Measurements from ENCODE around the gene TBC1D24. TPM values are rescaled to one million over a fixed set of nuclear protein-coding genes. Genes with fewer than 3 reads are reported as not detected.
"Not testable (repeated sequence)": the region's sequence is repeated elsewhere in the genome, so short reads cannot be mapped to it uniquely, and the experiment has no call there.

TBC1D24 gene
- total RNA-seq, 2 experiments from 2014 or later, result 16.6 to 16.7 TPM

- peaks cover 15% of the 10 kb centered on the region for H3K4me1 Mint-ChIP-seq (ENCODE audit: low read depth)
- CTCF ChIA-PET, result no interaction called here
- no peak overlapping the region for H3K27ac Mint-ChIP-seq
- no peak overlapping the region for H3K4me3 Mint-ChIP-seq
- TF ChIP-seq, protein P1, sequence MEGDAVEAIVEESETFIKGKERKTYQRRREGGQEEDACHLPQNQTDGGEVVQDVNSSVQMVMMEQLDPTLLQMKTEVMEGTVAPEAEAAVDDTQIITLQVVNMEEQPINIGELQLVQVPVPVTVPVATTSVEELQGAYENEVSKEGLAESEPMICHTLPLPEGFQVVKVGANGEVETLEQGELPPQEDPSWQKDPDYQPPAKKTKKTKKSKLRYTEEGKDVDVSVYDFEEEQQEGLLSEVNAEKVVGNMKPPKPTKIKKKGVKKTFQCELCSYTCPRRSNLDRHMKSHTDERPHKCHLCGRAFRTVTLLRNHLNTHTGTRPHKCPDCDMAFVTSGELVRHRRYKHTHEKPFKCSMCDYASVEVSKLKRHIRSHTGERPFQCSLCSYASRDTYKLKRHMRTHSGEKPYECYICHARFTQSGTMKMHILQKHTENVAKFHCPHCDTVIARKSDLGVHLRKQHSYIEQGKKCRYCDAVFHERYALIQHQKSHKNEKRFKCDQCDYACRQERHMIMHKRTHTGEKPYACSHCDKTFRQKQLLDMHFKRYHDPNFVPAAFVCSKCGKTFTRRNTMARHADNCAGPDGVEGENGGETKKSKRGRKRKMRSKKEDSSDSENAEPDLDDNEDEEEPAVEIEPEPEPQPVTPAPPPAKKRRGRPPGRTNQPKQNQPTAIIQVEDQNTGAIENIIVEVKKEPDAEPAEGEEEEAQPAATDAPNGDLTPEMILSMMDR (IDR thresholded peaks at IDR 0.05), result no peak
- H3K9me3 Mint-ChIP-seq, result no peaks in the 10 kb centered on the region
- H3K27me3 Mint-ChIP-seq, result no peaks in the 10 kb centered on the region
- no peak for ATAC-seq
- POLR2A ChIA-PET, result no interaction called here
- H3K36me3 Mint-ChIP-seq (ENCODE audit: low read depth), result peaks cover 49% of the 10 kb centered on the region
- intact Hi-C loops (cut with micrococcal nuclease), result loop anchor here (10.0 kb wide), 1 partner anchor 73 kb away; no protein-coding TSS in a partner anchor
- DNase-seq, result no peak
These were observed 42.6 kb upstream of the TBC1D24 start for GRCh38 chr16:2432286-2432685.

DNA sequence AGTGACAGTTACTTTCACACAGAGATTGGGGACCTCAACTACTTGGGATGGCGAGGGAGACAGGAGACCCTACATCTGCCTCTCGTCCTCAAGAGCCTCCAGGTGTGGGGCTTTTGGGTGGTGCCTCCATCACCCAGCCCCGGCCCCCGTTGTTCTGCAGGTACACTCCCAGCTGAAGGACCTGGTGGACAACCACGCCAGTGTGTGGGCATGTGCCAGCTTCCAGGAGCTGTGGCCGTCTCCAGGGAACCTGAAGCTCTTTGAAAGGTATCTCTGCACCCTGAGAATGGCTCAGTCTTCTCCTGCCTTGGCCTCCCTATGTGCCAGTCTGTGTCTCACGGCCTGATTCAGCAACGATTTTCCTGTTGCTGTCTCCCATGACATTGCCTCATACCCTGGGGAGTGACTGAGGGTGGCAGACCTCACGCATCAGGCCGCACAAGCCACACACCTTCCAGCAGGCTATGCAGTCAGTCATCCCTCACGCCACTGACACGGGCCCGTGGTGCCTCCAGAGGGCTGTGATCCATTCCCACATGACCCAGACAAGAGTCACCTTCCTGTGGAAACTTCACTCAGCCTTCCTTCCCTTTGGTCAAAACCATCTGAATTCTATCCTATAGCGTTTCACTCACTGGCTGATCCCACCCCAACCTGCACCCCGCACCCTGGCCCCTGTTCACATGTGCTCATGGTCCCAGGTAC lies 42.0 kb upstream of the TBC1D24 start:
- no peaks in the 10 kb centered on the region for H3K27me3 Mint-ChIP-seq
- peaks cover 54% of the 10 kb centered on the region for H3K36me3 Mint-ChIP-seq (ENCODE audit: low read depth)
- H3K4me3 Mint-ChIP-seq, result no peak overlapping the region
- ChIA-PET POLR2A (no interaction called here), CTCF (interaction anchor here (1.3 kb wide), 1 partner anchor 238 kb away, joined by 3 read pairs; no protein-coding TSS in a partner anchor)
- intact Hi-C loops (cut with micrococcal nuclease), result loop anchor here (10.0 kb wide), 1 partner anchor 72 kb away; no protein-coding TSS in a partner anchor
- peaks cover 15% of the 10 kb centered on the region for H3K4me1 Mint-ChIP-seq (ENCODE audit: low read depth)
- TF ChIP-seq, protein P1 (IDR thresholded peaks at IDR 0.05), result no peak
- H3K27ac Mint-ChIP-seq, result no peak overlapping the region
- ATAC-seq, result no peak
- H3K9me3 Mint-ChIP-seq, result no peaks in the 10 kb centered on the region
- DNase-seq, result no peak

- intact Hi-C loops (cut with micrococcal nuclease), result loop anchor here (10.0 kb wide), 1 partner anchor 70 kb away; no protein-coding TSS in a partner anchor
- DNase-seq, H3K4me3 Mint-ChIP-seq, H3K9me3 Mint-ChIP-seq, CTCF ChIA-PET, H3K27me3 Mint-ChIP-seq, ATAC-seq, H3K27ac Mint-ChIP-seq: not testable (repeated sequence)
- POLR2A ChIA-PET, result interaction anchor here (1.4 kb wide), 1 partner anchor 15 kb away, joined by 5 read pairs; no protein-coding TSS in a partner anchor
- Mint-ChIP-seq H3K4me1 (ENCODE audit: low read depth) (peaks cover 12% of the 10 kb centered on the region), H3K36me3 (ENCODE audit: low read depth) (peaks cover 64% of the 10 kb centered on the region)
These were observed 39.7 kb upstream of the TBC1D24 start for GRCh38 chr16:2435236-2435635.

DNA sequence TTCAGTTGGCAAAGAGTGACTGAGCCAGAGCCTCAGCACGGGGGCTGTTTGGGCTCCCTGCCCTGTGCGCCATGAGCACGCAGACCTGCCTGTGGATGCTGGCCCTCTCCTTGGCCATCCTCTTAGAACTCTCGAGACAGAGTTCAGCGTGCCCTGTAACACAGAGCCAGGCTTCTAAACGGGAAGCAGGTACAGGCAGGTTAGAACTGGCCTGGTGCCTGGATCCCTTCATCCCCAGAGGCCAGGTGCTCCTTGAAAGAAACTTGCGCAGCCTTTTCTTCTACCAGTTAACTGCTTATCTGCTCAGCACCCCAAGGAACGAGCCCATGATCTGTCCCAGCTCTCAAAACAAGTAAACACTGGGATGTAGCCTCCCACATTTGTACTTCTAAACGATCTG lies 38.8 kb upstream of the TBC1D24 start:
- no peak overlapping the region for H3K27ac Mint-ChIP-seq
- TF ChIP-seq, protein P1 (IDR thresholded peaks at IDR 0.05), result no peak
- ATAC-seq (no peak), DNase-seq (no peak)
- POLR2A ChIA-PET, result interaction anchor here (1.4 kb wide), 1 partner anchor 14 kb away, joined by 5 read pairs; no protein-coding TSS in a partner anchor
- no peaks in the 10 kb centered on the region for H3K9me3 Mint-ChIP-seq
- intact Hi-C loops (cut with micrococcal nuclease), result loop anchor here (10.0 kb wide), 1 partner anchor 69 kb away; no protein-coding TSS in a partner anchor
- peaks cover 6% of the 10 kb centered on the region for H3K4me1 Mint-ChIP-seq (ENCODE audit: low read depth)
- H3K36me3 Mint-ChIP-seq (ENCODE audit: low read depth), result peaks cover 57% of the 10 kb centered on the region
- H3K27me3 Mint-ChIP-seq, result no peaks in the 10 kb centered on the region
- no peak overlapping the region for H3K4me3 Mint-ChIP-seq
- CTCF ChIA-PET, result no interaction called here

DNA sequence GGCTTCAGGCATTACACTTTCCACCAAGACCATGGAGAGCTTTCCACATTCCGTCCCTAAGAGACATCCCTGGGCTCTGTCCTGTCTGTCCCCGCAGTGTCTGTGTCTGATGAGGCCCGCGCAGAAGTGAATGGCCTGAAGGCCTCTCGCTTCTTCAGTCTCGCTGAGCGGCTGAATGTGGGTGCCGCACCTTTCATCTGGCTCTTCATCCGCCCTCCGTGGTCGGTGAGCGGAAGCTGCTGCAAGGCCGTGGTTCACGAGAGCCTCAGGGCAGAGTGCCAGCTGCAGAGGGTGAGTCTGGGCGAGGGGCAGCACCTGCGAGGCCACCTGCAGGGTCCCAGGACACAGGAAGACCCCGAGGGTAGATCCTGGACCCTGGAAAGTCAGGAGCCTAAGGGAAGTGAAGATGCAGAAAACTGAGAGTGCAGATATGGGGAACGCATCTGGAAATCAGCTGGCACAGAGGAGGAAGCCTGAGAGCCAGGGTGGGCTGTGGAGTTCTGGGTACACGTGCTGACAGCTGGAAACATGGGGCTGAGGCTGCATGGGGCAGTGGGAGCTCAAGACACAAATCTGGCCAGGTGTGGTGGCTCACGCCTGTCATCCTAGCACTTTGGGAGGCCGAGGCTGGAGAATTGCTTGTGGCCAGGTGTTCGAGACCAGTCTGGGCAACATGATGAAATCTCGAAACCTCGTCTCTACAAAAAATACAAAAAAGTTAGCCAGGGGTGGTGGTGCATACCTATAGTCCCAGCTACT lies 37.7 kb upstream of the TBC1D24 start:
- H3K36me3 Mint-ChIP-seq (ENCODE audit: low read depth), result peaks cover 55% of the 10 kb centered on the region
- peaks cover 6% of the 10 kb centered on the region for H3K4me1 Mint-ChIP-seq (ENCODE audit: low read depth)
- no peak for DNase-seq
- H3K27me3 Mint-ChIP-seq, result no peaks in the 10 kb centered on the region
- no peak overlapping the region for H3K27ac Mint-ChIP-seq
- ATAC-seq, result no peak
- H3K9me3 Mint-ChIP-seq, result no peaks in the 10 kb centered on the region
- intact Hi-C loops (cut with micrococcal nuclease), result loop anchor here (10.0 kb wide), 1 partner anchor 68 kb away; no protein-coding TSS in a partner anchor
- TF ChIP-seq, protein P1 (IDR thresholded peaks at IDR 0.05), result no peak
- CTCF ChIA-PET, result no interaction called here
- POLR2A ChIA-PET, result no interaction called here
- no peak overlapping the region for H3K4me3 Mint-ChIP-seq
